Astrocyte (in vitro differentiated cells and primary cell): ENCODE results near the gene TNFRSF19. TPM values are rescaled to one million over a fixed set of nuclear protein-coding genes. Genes with fewer than 3 reads are reported as not detected.
A peak's percentile ranks its signal among the peaks of the same experiment; 100 is the strongest.

Experiments
- DNase-seq: peaks from one replicate; pipeline ENCODE4 v3.0.0-alpha.2; 2010; ENCODE audit warnings: low read depth
- FAIRE-seq: peaks from 2 replicates; lab custom pipeline; 2011; peaks lifted over from hg19 to GRCh38; lab: Jason Lieb, UNC
- H2AFZ ChIP-seq: 2 replicates; pipeline ENCODE4 v1.6.0; 2012; ENCODE audit warnings: low read depth, low read length, inconsistent platforms
- H3K27ac ChIP-seq: 2 replicates; pipeline ENCODE4 v1.5.1; 2011; ENCODE audit warnings: low read depth, low read length, inconsistent platforms
- H3K27me3 ChIP-seq: 2 replicates; pipeline ENCODE4 v1.6.0; 2011; ENCODE audit warnings: low read length, inconsistent platforms; ENCODE audit not compliant: insufficient read depth
- H3K36me3 ChIP-seq: 2 replicates; pipeline ENCODE4 v1.5.1; 2011; ENCODE audit warnings: low read length, inconsistent platforms; ENCODE audit not compliant: insufficient read depth
- H3K4me1 ChIP-seq: 2 replicates; pipeline ENCODE4 v1.5.1; 2011; ENCODE audit warnings: low read length, inconsistent platforms; ENCODE audit not compliant: insufficient read depth
- H3K4me2 ChIP-seq: 2 replicates; pipeline ENCODE4 v1.6.0; 2012; ENCODE audit warnings: low read length, inconsistent platforms
- H3K4me3 ChIP-seq: 2 replicates; pipeline ENCODE4 v1.5.1; 2011; ENCODE audit warnings: low read depth, mild to moderate bottlenecking, low read length, inconsistent platforms; ENCODE audit not compliant: insufficient read depth
- H3K79me2 ChIP-seq: 2 replicates; pipeline ENCODE4 v1.6.0; 2012; ENCODE audit warnings: mild to moderate bottlenecking, low read length, inconsistent platforms; ENCODE audit not compliant: insufficient read depth
- H3K9ac ChIP-seq: 2 replicates; pipeline ENCODE4 v1.6.0; 2012; ENCODE audit warnings: mild to moderate bottlenecking, low read length, inconsistent platforms
- H3K9me3 ChIP-seq: 2 replicates; pipeline ENCODE4 v1.5.1; 2012; ENCODE audit warnings: low read depth, mild to moderate bottlenecking, low read length, inconsistent platforms; ENCODE audit not compliant: insufficient read depth
- H4K20me1 ChIP-seq: 2 replicates; pipeline ENCODE4 v1.6.0; 2012; ENCODE audit warnings: low read length, inconsistent platforms; ENCODE audit not compliant: insufficient read depth
- H3K27ac Mint-ChIP-seq: one replicate; pipeline ENCODE4 v1.8.0; 2021; ENCODE audit warnings: mild to moderate bottlenecking, mixed read lengths; ENCODE audit not compliant: unreplicated experiment
- H3K27me3 Mint-ChIP-seq: one replicate; pipeline ENCODE4 v1.8.0; 2021; ENCODE audit warnings: low read depth, mixed read lengths; ENCODE audit not compliant: unreplicated experiment
- H3K36me3 Mint-ChIP-seq: one replicate; pipeline ENCODE4 v1.8.0; 2021; ENCODE audit warnings: low read depth, mixed read lengths; ENCODE audit not compliant: unreplicated experiment
- H3K4me1 Mint-ChIP-seq: one replicate; pipeline ENCODE4 v1.8.0; 2021; ENCODE audit warnings: low read depth, mixed read lengths; ENCODE audit not compliant: unreplicated experiment
- H3K4me3 Mint-ChIP-seq: one replicate; pipeline ENCODE4 v1.8.0; 2021; ENCODE audit warnings: mild to moderate bottlenecking, moderate library complexity, mixed read lengths; ENCODE audit not compliant: unreplicated experiment
- H3K9me3 Mint-ChIP-seq: one replicate; pipeline ENCODE4 v1.8.0; 2021; ENCODE audit warnings: mild to moderate bottlenecking, mixed read lengths; ENCODE audit not compliant: unreplicated experiment
- EZH2 ChIP-seq: IDR thresholded peaks from 2 replicates; pipeline ENCODE4 v1.6.1; 2012; ENCODE audit warnings: mild to moderate bottlenecking, low read length, inconsistent platforms; ENCODE audit not compliant: insufficient read depth
- total RNA-seq: library from RNA; stranded (reverse); gene quantifications from 2 replicates; pipeline ENCODE4 v1.2.1, GENCODE V29; 2021
- TF ChIP-seq, protein P1 (sequence below): IDR thresholded peaks from 2 replicates; pipeline ENCODE4 v1.5.1; 2011; ENCODE audit warnings: low read depth, mild to moderate bottlenecking, inconsistent platforms, low read length, moderate library complexity; ENCODE audit not compliant: insufficient read depth

Gene TNFRSF19
- total RNA-seq, 1 donor from 2014 or later: 27.8 TPM

DNA sequence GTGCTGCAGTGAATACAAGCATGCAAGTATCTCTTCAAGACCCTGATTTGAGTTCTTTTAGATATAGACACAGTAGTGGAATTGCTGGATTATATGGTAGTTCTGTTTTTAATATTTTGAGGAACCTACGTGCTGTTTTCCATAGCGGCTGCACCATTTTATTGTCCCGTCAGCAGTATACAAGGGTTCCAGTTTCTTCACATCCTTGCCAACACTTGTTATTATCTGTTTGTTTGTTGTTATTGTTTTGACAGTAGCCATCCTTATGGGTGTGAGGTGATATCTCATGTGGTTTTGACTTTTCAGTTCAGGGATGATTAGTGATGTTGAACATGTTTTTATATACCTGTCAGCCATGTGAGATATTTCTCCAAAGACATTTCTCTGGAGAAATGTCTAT lies 53.2 kb downstream of the TNFRSF19 start:
- Histone ChIP-seq H3K4me2 (no peak overlapping the region), H3K27me3 (no peaks in the 10 kb centered on the region), H3K9me3 (no peaks in the 10 kb centered on the region), H2AFZ (no peak overlapping the region), H3K36me3 (peaks cover 19% of the 10 kb centered on the region), H3K79me2 (peaks cover 8% of the 10 kb centered on the region), H3K4me3 (no peak overlapping the region), H4K20me1 (no peaks in the 10 kb centered on the region), H3K27ac (no peak overlapping the region), H3K9ac (no peak overlapping the region), H3K4me1 (peaks cover 36% of the 10 kb centered on the region)
- FAIRE-seq: no peak
- Mint-ChIP-seq H3K36me3 (peaks cover 25% of the 10 kb centered on the region), H3K27ac (no peak overlapping the region), H3K27me3 (no peaks in the 10 kb centered on the region), H3K9me3 (peaks cover 5% of the 10 kb centered on the region), H3K4me1 (peaks cover 26% of the 10 kb centered on the region), H3K4me3 (no peak overlapping the region)
- DNase-seq: no peak
- TF ChIP-seq, protein P1, sequence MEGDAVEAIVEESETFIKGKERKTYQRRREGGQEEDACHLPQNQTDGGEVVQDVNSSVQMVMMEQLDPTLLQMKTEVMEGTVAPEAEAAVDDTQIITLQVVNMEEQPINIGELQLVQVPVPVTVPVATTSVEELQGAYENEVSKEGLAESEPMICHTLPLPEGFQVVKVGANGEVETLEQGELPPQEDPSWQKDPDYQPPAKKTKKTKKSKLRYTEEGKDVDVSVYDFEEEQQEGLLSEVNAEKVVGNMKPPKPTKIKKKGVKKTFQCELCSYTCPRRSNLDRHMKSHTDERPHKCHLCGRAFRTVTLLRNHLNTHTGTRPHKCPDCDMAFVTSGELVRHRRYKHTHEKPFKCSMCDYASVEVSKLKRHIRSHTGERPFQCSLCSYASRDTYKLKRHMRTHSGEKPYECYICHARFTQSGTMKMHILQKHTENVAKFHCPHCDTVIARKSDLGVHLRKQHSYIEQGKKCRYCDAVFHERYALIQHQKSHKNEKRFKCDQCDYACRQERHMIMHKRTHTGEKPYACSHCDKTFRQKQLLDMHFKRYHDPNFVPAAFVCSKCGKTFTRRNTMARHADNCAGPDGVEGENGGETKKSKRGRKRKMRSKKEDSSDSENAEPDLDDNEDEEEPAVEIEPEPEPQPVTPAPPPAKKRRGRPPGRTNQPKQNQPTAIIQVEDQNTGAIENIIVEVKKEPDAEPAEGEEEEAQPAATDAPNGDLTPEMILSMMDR: no peak

DNA sequence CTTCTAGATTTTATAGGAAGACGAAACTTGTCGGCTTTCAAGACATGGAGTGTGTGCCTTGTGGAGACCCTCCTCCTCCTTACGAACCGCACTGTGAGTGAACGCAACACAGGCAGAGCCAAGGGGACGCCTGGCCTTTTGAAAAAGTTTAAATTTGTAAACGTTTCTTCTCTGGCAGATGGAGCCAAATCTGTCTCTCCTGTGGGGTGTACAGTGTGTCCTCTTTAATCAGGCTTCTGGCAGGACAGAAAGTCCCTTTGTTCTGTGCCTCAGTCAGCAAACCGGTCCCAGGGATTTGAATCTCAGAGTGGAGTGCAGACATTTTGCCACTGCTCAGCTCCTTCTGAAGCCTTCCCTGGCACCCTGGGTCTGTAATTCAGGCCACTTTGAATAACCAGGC lies 56.5 kb downstream of the TNFRSF19 start:
- H3K27ac ChIP-seq: no peak overlapping the region
- H3K27ac Mint-ChIP-seq: no peak overlapping the region
- H2AFZ ChIP-seq: no peak overlapping the region

DNA sequence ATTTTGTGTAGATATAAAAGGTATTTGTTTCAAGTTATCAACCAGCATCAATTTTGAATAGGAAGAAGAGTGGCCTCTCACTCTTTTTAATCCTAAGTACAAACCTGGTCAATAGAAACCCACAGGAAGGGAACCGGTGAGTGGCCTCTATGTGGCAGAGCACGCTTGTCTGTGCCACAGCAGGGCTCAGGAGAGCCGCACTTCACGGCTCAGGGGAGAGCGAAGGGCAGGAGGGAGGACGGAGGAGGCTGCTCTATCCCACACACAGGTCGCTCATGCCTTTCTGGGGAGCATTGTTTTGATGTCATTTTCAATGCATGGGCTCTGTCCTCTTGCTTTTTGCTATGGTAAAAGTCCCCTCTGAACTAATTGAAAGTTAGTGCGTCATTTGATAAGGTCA lies 57.2 kb downstream of the TNFRSF19 start:
- no peaks in the 10 kb centered on the region for H3K27me3 Mint-ChIP-seq
- no peak overlapping the region for H3K4me3 Mint-ChIP-seq
- no peak for DNase-seq
- H3K4me2 ChIP-seq: no peak overlapping the region
- TF ChIP-seq EZH2: no peak
- TF ChIP-seq, protein P1: no peak
- H3K4me1 ChIP-seq: peaks cover 11% of the 10 kb centered on the region
- FAIRE-seq: no peak
- H3K27ac Mint-ChIP-seq: no peak overlapping the region
- H3K36me3 ChIP-seq: peaks cover 19% of the 10 kb centered on the region
- H3K36me3 Mint-ChIP-seq: peaks cover 33% of the 10 kb centered on the region
- H3K4me3 ChIP-seq: no peak overlapping the region
- no peak overlapping the region for H3K9ac ChIP-seq
- no peaks in the 10 kb centered on the region for H4K20me1 ChIP-seq
- peaks cover 13% of the 10 kb centered on the region for H3K4me1 Mint-ChIP-seq
- no peak overlapping the region for H3K27ac ChIP-seq
- peaks cover 3% of the 10 kb centered on the region for H3K9me3 Mint-ChIP-seq
- H3K9me3 ChIP-seq: no peaks in the 10 kb centered on the region
- H3K27me3 ChIP-seq: no peaks in the 10 kb centered on the region
- no peaks in the 10 kb centered on the region for H3K79me2 ChIP-seq
- no peak overlapping the region for H2AFZ ChIP-seq

More for the DNA sequence above, 56.5 kb downstream of the TNFRSF19 start:
- Mint-ChIP-seq H3K36me3 (peaks cover 30% of the 10 kb centered on the region), H3K4me3 (no peak overlapping the region), H3K9me3 (peaks cover 3% of the 10 kb centered on the region), H3K4me1 (peaks cover 9% of the 10 kb centered on the region), H3K27me3 (no peaks in the 10 kb centered on the region)
- TF ChIP-seq EZH2: no peak
- TF ChIP-seq, protein P1: no peak
- Histone ChIP-seq H3K4me2 (peak overlapping the region; percentile 10), H3K27me3 (no peaks in the 10 kb centered on the region), H3K4me1 (peaks cover 13% of the 10 kb centered on the region), H3K9me3 (no peaks in the 10 kb centered on the region), H4K20me1 (no peaks in the 10 kb centered on the region), H3K9ac (no peak overlapping the region), H3K36me3 (peaks cover 19% of the 10 kb centered on the region), H3K4me3 (no peak overlapping the region), H3K79me2 (no peaks in the 10 kb centered on the region)
- FAIRE-seq: no peak
- no peak for DNase-seq
